DLD1 (cell line): Measurements from ENCODE around the gene CERS4.
"Not testable (repeated sequence)": the region's sequence is repeated elsewhere in the genome, so short reads cannot be mapped to it uniquely, and the experiment has no call there.

Source experiments
- in situ Hi-C: cut with HindIII; loops from 2 replicates; pipeline ENCODE4 v1.10.0; 2017; ENCODE audit warnings: low sequenced_read_pairs

CERS4 gene

GRCh38 chr19:8209462-8210378 lies 550 bp downstream of the CERS4 start:
- in situ Hi-C loops, result no loop called here

GRCh38 chr19:8210421-8211101 lies 1.4 kb downstream of the CERS4 start:
- in situ Hi-C loops, result no loop called here

GRCh38 chr19:8212212-8212611 lies 3.0 kb downstream of the CERS4 start:
- in situ Hi-C loops, result no loop called here

GRCh38 chr19:8212916-8213315 lies 3.7 kb downstream of the CERS4 start:
- in situ Hi-C loops, result no loop called here

- in situ Hi-C loops, result no loop called here
These were observed 4.9 kb downstream of the CERS4 start for GRCh38 chr19:8213827-8214672.

- in situ Hi-C loops, result no loop called here
These were observed 5.6 kb downstream of the CERS4 start for GRCh38 chr19:8214802-8215201.

GRCh38 chr19:8215783-8216182 lies 6.6 kb downstream of the CERS4 start:
- in situ Hi-C loops, result no loop called here

- in situ Hi-C loops, result no loop called here
These were observed 7.2 kb downstream of the CERS4 start for GRCh38 chr19:8216357-8216756.

- in situ Hi-C loops, result not testable (repeated sequence)
These were observed 9.0 kb downstream of the CERS4 start for GRCh38 chr19:8218127-8218526.

- in situ Hi-C loops, result no loop called here
These were observed 11.3 kb downstream of the CERS4 start for GRCh38 chr19:8220481-8220880.

- in situ Hi-C loops, result no loop called here
These were observed 12.0 kb downstream of the CERS4 start for GRCh38 chr19:8221161-8221560.

GRCh38 chr19:8223442-8223841 lies 14.3 kb downstream of the CERS4 start:
- in situ Hi-C loops, result not testable (repeated sequence)

GRCh38 chr19:8224394-8225145 lies 15.4 kb downstream of the CERS4 start:
- in situ Hi-C loops, result no loop called here

GRCh38 chr19:8231073-8231604 lies 22.0 kb downstream of the CERS4 start:
- in situ Hi-C loops, result no loop called here

GRCh38 chr19:8233370-8233769 lies 24.2 kb downstream of the CERS4 start:
- in situ Hi-C loops, result no loop called here

- in situ Hi-C loops, result no loop called here
These were observed 27.9 kb downstream of the CERS4 start for GRCh38 chr19:8237026-8237425.

- in situ Hi-C loops, result no loop called here
These were observed 29.1 kb downstream of the CERS4 start for GRCh38 chr19:8238251-8238650.

- in situ Hi-C loops, result no loop called here
These were observed 30.5 kb downstream of the CERS4 start for GRCh38 chr19:8239528-8240273.
